ENCODE results near the gene ELK3. TPM values are rescaled to one million over a fixed set of nuclear protein-coding genes. Genes with fewer than 3 reads are reported as not detected.

Gene ELK3
- total and polyA plus RNA-seq, 2 experiments from 2014 or later, result 5.5 to 8.3 TPM

- H2AFZ ChIP-seq, result peak overlapping the region; percentile 59
- H3K4me1 Mint-ChIP-seq, result peaks cover 15% of the 10 kb centered on the region; the same call in 2 of the 3 replicates
- no peaks in the 10 kb centered on the region for H3K36me3 Mint-ChIP-seq (ENCODE audit: low read depth)
- no peaks in the 10 kb centered on the region for H4K20me1 ChIP-seq (replicated peaks; ENCODE audit: insufficient read depth)
- no peaks in the 10 kb centered on the region for H3K9me2 ChIP-seq (ENCODE audit: insufficient read depth)
- H3K4me3 ChIP-seq, result no peak overlapping the region
- H3K4me1 ChIP-seq (ENCODE audit: insufficient read depth), result peaks cover 12% of the 10 kb centered on the region; the same call in 1 of the 2 replicates
- H3K36me3 ChIP-seq (ENCODE audit: insufficient read depth), result no peaks in the 10 kb centered on the region
- no peaks in the 10 kb centered on the region for H3K9me3 Mint-ChIP-seq
- no peak overlapping the region for H3K27ac Mint-ChIP-seq
- no peaks in the 10 kb centered on the region for H3F3A ChIP-seq (replicated peaks; ENCODE audit: low read depth)
- no peak overlapping the region for H3K4me2 ChIP-seq
- H3K27me3 ChIP-seq (ENCODE audit: insufficient read depth), result no peaks in the 10 kb centered on the region
- H3K27ac ChIP-seq (ENCODE audit: low read depth), result no peak overlapping the region
- H3K4me3 Mint-ChIP-seq, result no peak overlapping the region
- no peaks in the 10 kb centered on the region for H3K79me2 ChIP-seq (replicated peaks; ENCODE audit: insufficient read depth)
- peak; percentile 28; the same call in 2 of the 3 replicates for ATAC-seq
- no peak for DNase-seq (ENCODE audit: low spot score)
- peaks cover 3% of the 10 kb centered on the region for H3K27me3 Mint-ChIP-seq (ENCODE audit: insufficient read depth, low read depth, poor library complexity)
- no peak for TF ChIP-seq ZNF462 (CRISPR knock-in tag; IDR thresholded peaks at IDR 0.05)
- no peak for TF ChIP-seq NANOG (IDR thresholded peaks at IDR 0.05; ENCODE audit: borderline replicate concordance)
- TF ChIP-seq CTCF (conservative IDR thresholded peaks at IDR 0.05; ENCODE audit: low read depth in 2 of 2), result no peak
- TF ChIP-seq EZH2 (IDR thresholded peaks at IDR 0.05; ENCODE audit: low read depth, unreplicated experiment), result no peak
Observed at GRCh38 chr12:96152164-96152563, 42.0 kb upstream of the ELK3 start.

All from GM23338 (cell line).